Suprapubic skin (tissue), 4 donors: ENCODE data around the gene SEZ6L. TPM values are rescaled to one million over a fixed set of nuclear protein-coding genes. Genes with fewer than 3 reads are reported as not detected.

Experiments used
- DNase-seq, 2 donors: peaks; one replicate each; pipeline ENCODE4 v3.0.0-alpha.2; 2019; ENCODE audit warnings: low spot score in 2 of 2
- H3K27ac ChIP-seq: fragments of 200-600 bp; sonication (generic); one replicate; pipeline ENCODE4 v1.5.1; 2019
- H3K27me3 ChIP-seq: fragments of 200-600 bp; sonication (generic); one replicate; pipeline ENCODE4 v1.5.1; 2019
- H3K36me3 ChIP-seq: fragments of 200-600 bp; sonication (generic); one replicate; pipeline ENCODE4 v1.5.1; 2019
- H3K4me1 ChIP-seq: fragments of 200-600 bp; sonication (generic); one replicate; pipeline ENCODE4 v1.5.1; 2019
- H3K4me3 ChIP-seq: fragments of 200-600 bp; sonication (generic); one replicate; pipeline ENCODE4 v1.5.1; 2019; ENCODE audit warnings: mild to moderate bottlenecking
- H3K9me3 ChIP-seq: fragments of 200-600 bp; sonication (generic); one replicate; pipeline ENCODE4 v1.5.1; 2019
- EP300 ChIP-seq: sonication (generic); formaldehyde crosslinking; IDR thresholded peaks from one replicate; pipeline ENCODE4 v1.6.1; 2017; ENCODE audit warnings: antibody characterized with exemption
- POLR2A ChIP-seq, 2 donors: fragments of 450-650 bp; IDR thresholded peaks; one replicate each; pipeline ENCODE4 v1.6.1; 2017; ENCODE audit warnings: antibody characterized with exemption in 2 of 2, mild to moderate bottlenecking in 2 of 2, moderate library complexity in 2 of 2
- POLR2AphosphoS5 ChIP-seq, 3 donors: sonication (generic); formaldehyde crosslinking; IDR thresholded peaks; one replicate each; pipeline ENCODE4 v1.6.1; 2017; ENCODE audit warnings: antibody characterized with exemption in 3 of 3
- WGBS: methylation state at CpG from one replicate; pipeline ENCODE4 v1.1.5; 2018; 5-methylcytosine and 5-hydroxymethylcytosine counted together
- total RNA-seq, 4 donors: library from RNA; depleted of rRNA; stranded (reverse); fragments of >200 nt; gene quantifications; one replicate each; pipeline ENCODE4 v1.1.0, GENCODE V29; 2016
- TF ChIP-seq, protein P1 (sequence below), 2 donors: fragments of 200-600 bp in 1 of 2; fragments of 450-650 bp in 1 of 2; sonication (generic) in 1 of 2; IDR thresholded peaks; one replicate each; pipeline ENCODE4 v1.5.1; 2016 to 2019; ENCODE audit warnings: antibody characterized with exemption in 2 of 2, mild to moderate bottlenecking in 1 of 2, moderate library complexity in 1 of 2

The SEZ6L gene
- 1 to 10 TPM in 2 of 4 donors, under 1 TPM in 2; 0.24 to 2.2 (median 0.89) TPM for total RNA-seq

DNA sequence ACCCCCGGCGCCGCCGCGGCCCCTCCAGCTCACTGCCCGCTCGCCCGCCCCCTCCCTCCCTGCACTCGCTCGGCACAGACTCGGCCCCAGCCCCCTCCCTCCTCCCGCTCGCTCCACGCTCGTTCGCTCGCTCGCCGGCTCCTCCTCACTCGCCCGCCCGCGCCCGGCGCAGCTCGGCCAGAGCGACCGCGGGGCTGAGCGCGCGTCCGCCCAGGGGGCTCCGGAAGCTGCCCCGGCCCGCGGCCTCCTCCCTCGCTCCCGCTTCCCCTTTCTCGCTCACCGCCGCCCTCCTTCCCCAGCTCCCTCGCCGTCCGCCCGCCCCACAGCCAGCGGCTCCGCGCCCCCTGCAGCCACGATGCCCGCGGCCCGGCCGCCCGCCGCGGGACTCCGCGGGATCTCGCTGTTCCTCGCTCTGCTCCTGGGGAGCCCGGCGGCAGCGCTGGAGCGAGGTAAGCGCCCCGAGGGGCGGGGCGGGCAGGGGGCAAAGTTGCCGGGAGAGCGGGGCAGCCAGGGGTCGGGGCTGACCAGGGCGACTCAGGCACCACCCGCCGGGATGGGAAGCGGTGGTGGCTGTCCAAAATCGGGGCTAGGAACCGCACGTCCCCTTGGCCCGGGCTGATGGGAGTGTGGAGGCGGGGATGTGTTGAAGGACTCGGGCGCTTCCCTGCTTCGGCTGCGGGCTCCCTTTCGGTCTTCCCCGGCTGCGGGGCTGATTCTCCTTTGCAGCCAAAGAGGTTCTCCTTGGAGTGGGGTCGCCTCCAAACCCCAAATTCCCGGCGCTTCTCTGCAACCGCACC lies at the start of gene SEZ6L:
TSS of gene SEZ6L (plus strand) at position 148 of the 797 bp plus-strand sequence. CDS start at position 356, 208 bp downstream.
- WGBS, result 1% methylated on average over 27 of the region's 92 CpGs
- TF ChIP-seq POLR2AphosphoS5 (IDR thresholded peaks at IDR 0.05) (no peak), POLR2A (IDR thresholded peaks at IDR 0.05) (no peak), EP300 (no peak)
- TF ChIP-seq, protein P1, sequence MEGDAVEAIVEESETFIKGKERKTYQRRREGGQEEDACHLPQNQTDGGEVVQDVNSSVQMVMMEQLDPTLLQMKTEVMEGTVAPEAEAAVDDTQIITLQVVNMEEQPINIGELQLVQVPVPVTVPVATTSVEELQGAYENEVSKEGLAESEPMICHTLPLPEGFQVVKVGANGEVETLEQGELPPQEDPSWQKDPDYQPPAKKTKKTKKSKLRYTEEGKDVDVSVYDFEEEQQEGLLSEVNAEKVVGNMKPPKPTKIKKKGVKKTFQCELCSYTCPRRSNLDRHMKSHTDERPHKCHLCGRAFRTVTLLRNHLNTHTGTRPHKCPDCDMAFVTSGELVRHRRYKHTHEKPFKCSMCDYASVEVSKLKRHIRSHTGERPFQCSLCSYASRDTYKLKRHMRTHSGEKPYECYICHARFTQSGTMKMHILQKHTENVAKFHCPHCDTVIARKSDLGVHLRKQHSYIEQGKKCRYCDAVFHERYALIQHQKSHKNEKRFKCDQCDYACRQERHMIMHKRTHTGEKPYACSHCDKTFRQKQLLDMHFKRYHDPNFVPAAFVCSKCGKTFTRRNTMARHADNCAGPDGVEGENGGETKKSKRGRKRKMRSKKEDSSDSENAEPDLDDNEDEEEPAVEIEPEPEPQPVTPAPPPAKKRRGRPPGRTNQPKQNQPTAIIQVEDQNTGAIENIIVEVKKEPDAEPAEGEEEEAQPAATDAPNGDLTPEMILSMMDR (IDR thresholded peaks at IDR 0.05), result no peak
- H3K9me3 ChIP-seq, result no peaks in the 10 kb centered on the region
- DNase-seq, result peak in 1 of 2 donors; percentile 76
- H3K4me3 ChIP-seq, result peak within 1 kb of the TSS; percentile 53
- peaks cover 15% of the 10 kb centered on the region for H3K4me1 ChIP-seq
- H3K27ac ChIP-seq, result no peak within 1 kb of the TSS
- no peaks in the 10 kb centered on the region for H3K36me3 ChIP-seq
- peaks cover 84% of the 10 kb centered on the region for H3K27me3 ChIP-seq

DNA sequence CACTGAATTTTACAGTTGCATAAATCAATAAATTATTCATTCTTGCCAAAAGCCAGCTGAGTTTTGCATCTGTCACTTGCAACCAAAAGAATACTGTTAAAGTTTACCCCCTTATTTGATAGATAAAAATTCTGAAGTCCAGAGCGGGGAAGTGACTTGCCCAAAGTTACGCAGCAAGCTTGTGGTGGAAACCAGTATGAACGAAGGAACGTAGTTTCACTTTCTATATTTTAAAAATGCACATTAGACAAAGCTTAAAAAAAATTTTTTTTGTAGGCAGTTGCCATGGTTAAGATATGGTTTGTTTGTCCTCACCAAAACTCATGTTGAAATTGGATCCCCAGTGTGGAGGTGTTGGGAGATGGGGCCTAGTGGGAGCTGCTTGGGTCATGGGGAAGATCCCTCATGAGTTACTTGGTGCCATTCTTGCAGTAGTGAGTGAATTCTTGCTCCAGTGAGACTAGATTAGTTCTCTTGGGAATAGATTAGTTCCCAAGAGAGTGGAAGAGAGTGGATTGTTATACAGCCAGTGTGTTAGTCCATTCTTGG lies 46.3 kb upstream of the SEZ6L start:
- whole genome bisulfite sequencing, result 83% methylated on average over 4 of the region's 4 CpGs
- H3K9me3 ChIP-seq, result no peaks in the 10 kb centered on the region
- TF ChIP-seq POLR2AphosphoS5 (IDR thresholded peaks at IDR 0.05), result no peak
- TF ChIP-seq, protein P1 (IDR thresholded peaks at IDR 0.05), result no peak
- no peak for TF ChIP-seq POLR2A (IDR thresholded peaks at IDR 0.05)
- no peak for TF ChIP-seq EP300
- peaks cover 20% of the 10 kb centered on the region for H3K27me3 ChIP-seq
- H3K27ac ChIP-seq, result no peak overlapping the region
- no peaks in the 10 kb centered on the region for H3K36me3 ChIP-seq
- no peak overlapping the region for H3K4me3 ChIP-seq
- no peak for DNase-seq
- no peaks in the 10 kb centered on the region for H3K4me1 ChIP-seq

DNA sequence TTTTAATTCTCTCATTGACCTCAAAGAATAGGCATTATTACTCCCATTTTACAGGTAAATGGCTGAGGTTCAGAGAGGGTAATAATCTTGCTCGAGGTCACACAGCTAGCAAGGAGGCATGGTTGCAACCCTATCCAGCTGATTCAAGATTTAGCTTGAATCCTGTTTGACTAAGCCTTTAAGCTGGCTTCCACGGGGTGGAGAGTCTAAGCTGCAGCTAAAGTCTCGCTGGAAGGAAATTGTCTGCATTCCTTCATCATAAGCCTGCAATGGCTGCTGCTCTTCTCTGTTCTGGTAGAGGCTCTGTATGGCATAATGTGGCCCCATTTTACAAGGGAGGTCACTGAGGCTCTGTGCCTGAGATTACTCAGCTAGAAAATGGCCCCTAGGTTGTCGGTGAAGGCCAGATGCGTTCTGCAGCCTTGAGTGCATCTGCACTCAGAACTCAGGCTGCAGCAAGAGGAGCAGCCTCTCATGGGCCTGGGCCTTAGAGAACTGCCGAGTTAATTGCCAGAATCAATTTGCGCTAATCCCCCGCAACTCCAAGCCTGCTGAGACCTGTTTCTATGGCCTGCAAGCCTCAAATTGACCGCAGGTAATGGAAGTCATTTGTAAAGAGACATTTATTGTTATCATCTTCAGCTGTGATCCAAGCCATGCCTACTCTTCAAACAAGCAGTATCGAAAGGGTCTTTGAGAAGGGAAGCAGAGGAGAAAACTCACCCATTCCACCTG lies 44.1 kb upstream of the SEZ6L start:
- DNase-seq, result no peak
- TF ChIP-seq POLR2AphosphoS5 (IDR thresholded peaks at IDR 0.05) (no peak), POLR2A (IDR thresholded peaks at IDR 0.05) (no peak)
- TF ChIP-seq, protein P1 (IDR thresholded peaks at IDR 0.05), result no peak
- Histone ChIP-seq H3K27me3 (peaks cover 10% of the 10 kb centered on the region), H3K36me3 (no peaks in the 10 kb centered on the region), H3K4me1 (no peaks in the 10 kb centered on the region), H3K4me3 (no peak overlapping the region), H3K27ac (no peak overlapping the region), H3K9me3 (no peaks in the 10 kb centered on the region)
- WGBS, result 70% methylated on average over 10 of the region's 10 CpGs

DNA sequence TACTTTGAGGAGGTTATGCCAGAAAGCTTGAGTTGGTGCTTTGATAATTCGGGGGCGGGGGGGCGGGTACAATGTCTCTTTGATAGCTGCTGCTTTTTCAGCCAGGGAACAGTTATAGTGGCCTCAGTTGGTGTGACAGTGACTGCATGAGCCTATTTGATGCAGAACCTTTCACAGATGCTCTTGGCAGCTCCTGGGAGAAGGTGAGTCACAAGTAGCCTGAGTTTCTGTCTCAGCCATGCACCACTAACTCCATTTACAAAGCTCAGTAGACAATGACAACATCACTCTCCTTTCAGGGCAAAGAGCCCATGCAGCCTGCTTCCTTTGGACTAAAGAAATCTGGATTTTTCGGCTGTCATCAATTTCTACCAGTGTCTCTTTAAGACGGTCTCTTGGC lies 42.1 kb upstream of the SEZ6L start:
- H3K27me3 ChIP-seq, result peaks cover 9% of the 10 kb centered on the region
- 75% methylated on average over 4 of the region's 5 CpGs for WGBS
- no peak for DNase-seq

More for the DNA sequence above, 42.1 kb upstream of the SEZ6L start:
- no peaks in the 10 kb centered on the region for H3K36me3 ChIP-seq
- TF ChIP-seq POLR2AphosphoS5 (IDR thresholded peaks at IDR 0.05) (no peak), EP300 (no peak), POLR2A (IDR thresholded peaks at IDR 0.05) (no peak)
- TF ChIP-seq, protein P1 (IDR thresholded peaks at IDR 0.05), result no peak
- H3K4me3 ChIP-seq, result no peak overlapping the region
- no peaks in the 10 kb centered on the region for H3K4me1 ChIP-seq
- no peak overlapping the region for H3K27ac ChIP-seq
- H3K9me3 ChIP-seq, result no peaks in the 10 kb centered on the region
